Measurements from ENCODE around the gene LNP1. TPM values are rescaled to one million over a fixed set of nuclear protein-coding genes. Genes with fewer than 3 reads are reported as not detected.

Gene LNP1
- total RNA-seq, 2 donors from 2014 or later = 4.3 to 7.9 TPM

DNA sequence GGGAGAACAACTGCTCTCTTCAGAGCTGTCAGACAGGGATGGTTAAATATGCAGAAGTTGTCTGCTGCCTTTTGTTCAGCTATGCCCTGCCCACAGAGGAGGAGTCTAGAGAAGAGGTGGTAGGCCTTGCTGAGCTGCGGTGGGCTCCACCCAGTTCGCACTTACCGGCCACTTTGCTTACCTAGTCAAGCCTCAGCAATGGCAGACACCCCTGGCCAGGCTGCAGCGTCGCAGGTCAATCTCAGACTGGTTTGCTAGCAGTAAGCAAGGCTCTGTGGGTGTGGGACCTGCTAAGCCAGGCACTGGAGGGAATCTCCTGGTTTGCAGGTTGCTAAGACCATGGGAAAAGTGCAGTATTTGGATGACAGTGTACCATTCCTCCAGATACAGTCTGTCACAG, 78.7 kb downstream of the LNP1 start:
- H3K27ac Mint-ChIP-seq = no peak overlapping the region
- H3K27me3 Mint-ChIP-seq (ENCODE audit: insufficient read depth) = peaks cover 19% of the 10 kb centered on the region
- Histone ChIP-seq H3K27ac (ENCODE audit: low read depth, low read length) (no peak overlapping the region), H3K4me3 (ENCODE audit: low read length) (no peak overlapping the region), H3K4me1 (ENCODE audit: control insufficient read depth, insufficient read depth, low read length) (peaks cover 4% of the 10 kb centered on the region), H3K36me3 (ENCODE audit: control insufficient read depth, insufficient read depth, low read length) (no peaks in the 10 kb centered on the region), H3K9me3 (ENCODE audit: control insufficient read depth, low read length) (peaks cover 7% of the 10 kb centered on the region), H3K27me3 (ENCODE audit: control insufficient read depth, insufficient read depth, low read length, poor library complexity, severe bottlenecking) (no peaks in the 10 kb centered on the region), H3K9ac (ENCODE audit: extremely low read depth, low read length, poor library complexity, severe bottlenecking) (no peak overlapping the region)
- H3K9me3 Mint-ChIP-seq = peaks cover 40% of the 10 kb centered on the region
- peak; percentile 79 for DNase-seq
- TF ChIP-seq CTCF (conservative IDR thresholded peaks at IDR 0.05) = no peak
- 83% methylated on average over 5 of the region's 5 CpGs; no CpG with 5 or more reads in 1 of the 2 experiments for WGBS, 2 experiments (ENCODE audit: insufficient coverage in 1 of 2, insufficient read length in 1 of 2)
- no peak overlapping the region for H3K4me3 Mint-ChIP-seq
- no peaks in the 10 kb centered on the region for H3K36me3 Mint-ChIP-seq (ENCODE audit: low read depth)
- peaks cover 13% of the 10 kb centered on the region for H3K4me1 Mint-ChIP-seq

GRCh38 chr3:100482176-100482575, 80.8 kb downstream of the LNP1 start:
- H3K4me1 ChIP-seq (ENCODE audit: control insufficient read depth, insufficient read depth, low read length) = peaks cover 4% of the 10 kb centered on the region
- WGBS, 2 experiments (ENCODE audit: insufficient coverage in 1 of 2, insufficient read length in 1 of 2) = 91% methylated on average over 2 of the region's 2 CpGs; no CpG with 5 or more reads in 1 of the 2 experiments
- Mint-ChIP-seq H3K4me1 (peaks cover 18% of the 10 kb centered on the region), H3K27ac (no peak overlapping the region), H3K27me3 (ENCODE audit: insufficient read depth) (peaks cover 15% of the 10 kb centered on the region), H3K36me3 (ENCODE audit: low read depth) (no peaks in the 10 kb centered on the region), H3K9me3 (peaks cover 28% of the 10 kb centered on the region), H3K4me3 (no peak overlapping the region)
- no peaks in the 10 kb centered on the region for H3K36me3 ChIP-seq (ENCODE audit: control insufficient read depth, insufficient read depth, low read length)
- no peak overlapping the region for H3K9ac ChIP-seq (ENCODE audit: extremely low read depth, low read length, poor library complexity, severe bottlenecking)
- no peak for TF ChIP-seq CTCF (conservative IDR thresholded peaks at IDR 0.05)
- H3K4me3 ChIP-seq (ENCODE audit: low read length) = no peak overlapping the region
- no peaks in the 10 kb centered on the region for H3K27me3 ChIP-seq (ENCODE audit: control insufficient read depth, insufficient read depth, low read length, poor library complexity, severe bottlenecking)
- peaks cover 7% of the 10 kb centered on the region for H3K9me3 ChIP-seq (ENCODE audit: control insufficient read depth, low read length)
- no peak overlapping the region for H3K27ac ChIP-seq (ENCODE audit: low read depth, low read length)
- no peak for DNase-seq

GRCh38 chr3:100483529-100483928, 82.2 kb downstream of the LNP1 start:
- Mint-ChIP-seq H3K9me3 (peaks cover 25% of the 10 kb centered on the region), H3K36me3 (ENCODE audit: low read depth) (no peaks in the 10 kb centered on the region), H3K27me3 (ENCODE audit: insufficient read depth) (peaks cover 22% of the 10 kb centered on the region), H3K4me3 (no peak overlapping the region), H3K27ac (no peak overlapping the region), H3K4me1 (peaks cover 18% of the 10 kb centered on the region)
- no peak overlapping the region for H3K9ac ChIP-seq (ENCODE audit: extremely low read depth, low read length, poor library complexity, severe bottlenecking)
- H3K9me3 ChIP-seq (ENCODE audit: control insufficient read depth, low read length) = peaks cover 7% of the 10 kb centered on the region
- H3K4me3 ChIP-seq (ENCODE audit: low read length) = no peak overlapping the region
- no peaks in the 10 kb centered on the region for H3K36me3 ChIP-seq (ENCODE audit: control insufficient read depth, insufficient read depth, low read length)
- H3K4me1 ChIP-seq (ENCODE audit: control insufficient read depth, insufficient read depth, low read length) = peaks cover 4% of the 10 kb centered on the region
- TF ChIP-seq CTCF (conservative IDR thresholded peaks at IDR 0.05) = no peak
- no peak overlapping the region for H3K27ac ChIP-seq (ENCODE audit: low read depth, low read length)
- no peaks in the 10 kb centered on the region for H3K27me3 ChIP-seq (ENCODE audit: control insufficient read depth, insufficient read depth, low read length, poor library complexity, severe bottlenecking)
- WGBS, 2 experiments (ENCODE audit: insufficient coverage in 1 of 2, insufficient read length in 1 of 2) = 100% methylated on average over 1 of the region's 1 CpG
- DNase-seq = no peak

Measured in endodermal cell (in vitro differentiated cells).